Breast epithelium (tissue), 4 donors: ENCODE data around the gene RASGRF2. TPM values are rescaled to one million over a fixed set of nuclear protein-coding genes. Genes with fewer than 3 reads are reported as not detected.
A peak's percentile ranks its signal among the peaks of the same experiment; 100 is the strongest.

Source experiments
- DNase-seq, 2 donors: peaks; one replicate each; pipeline ENCODE4 v3.0.0-alpha.2; 2019; ENCODE audit warnings: low spot score in 2 of 2
- H3K27ac ChIP-seq, 2 donors: fragments of 200-600 bp; sonication (generic) in 1 of 2; one replicate each; pipeline ENCODE4 v1.5.1; 2016 to 2019; ENCODE audit warnings: mild to moderate bottlenecking in 1 of 2
- H3K27me3 ChIP-seq, 2 donors: fragments of 200-600 bp; sonication (generic) in 1 of 2; one replicate each; pipeline versions ENCODE4 v1.5.1 to v1.6.0; 2017 to 2019; ENCODE audit warnings: control low read depth in 1 of 2, mild to moderate bottlenecking in 1 of 2
- H3K36me3 ChIP-seq: fragments of 200-600 bp; one replicate; pipeline ENCODE4 v1.5.1; 2019
- H3K4me1 ChIP-seq, 2 donors: fragments of 200-600 bp; sonication (generic); one replicate each; pipeline ENCODE4 v1.5.1; 2016 to 2019; ENCODE audit warnings: control low read depth in 1 of 2
- H3K4me3 ChIP-seq, 3 donors: fragments of 200-600 bp; sonication (generic); 1 replicate in 2 of 3; 2 replicates in 1 of 3; pipeline ENCODE4 v1.5.1; 2016 to 2019; ENCODE audit warnings: mild to moderate bottlenecking in 3 of 3, moderate library complexity in 2 of 3
- H3K9me3 ChIP-seq, 2 donors: fragments of 200-600 bp; sonication (generic) in 1 of 2; one replicate each; pipeline ENCODE4 v1.5.1; 2016 to 2019; ENCODE audit warnings: control low read depth in 1 of 2
- CTCF ChIP-seq, 3 donors: fragments of 450-650 bp; IDR thresholded peaks; one replicate each; pipeline ENCODE4 v1.5.1; 2016 to 2017; ENCODE audit warnings: antibody characterized with exemption in 3 of 3, mild to moderate bottlenecking in 3 of 3, moderate library complexity in 3 of 3
- POLR2A ChIP-seq: fragments of 450-650 bp; IDR thresholded peaks from one replicate; pipeline ENCODE4 v1.6.1; 2016; ENCODE audit warnings: antibody characterized with exemption, mild to moderate bottlenecking, moderate library complexity
- POLR2AphosphoS5 ChIP-seq, 3 donors: sonication (generic); formaldehyde crosslinking; IDR thresholded peaks; one replicate each; pipeline ENCODE4 v1.6.1; 2017; ENCODE audit warnings: antibody characterized with exemption in 3 of 3
- intact Hi-C: fragments of 100-400 bp; cut with DNase I; formaldehyde crosslinking; loops from one replicate; pipeline ENCODE4 v1.15.1; 2023; ENCODE audit warnings: low total_unique reads
- total RNA-seq, 3 donors: library from RNA; depleted of rRNA; stranded (reverse); fragments of >200 nt; gene quantifications; one replicate each; pipeline ENCODE4 v1.1.0, GENCODE V29; 2016

The RASGRF2 gene
- total RNA-seq, 3 donors from 2014 or later, result 6.1 to 15.7 (median 11.1) TPM

- intact Hi-C loops, result no loop called here
- H3K27me3 ChIP-seq, result no peaks in the 10 kb centered on the region
These were observed 202.3 kb downstream of the RASGRF2 start for GRCh38 chr5:81162501-81162900.

GRCh38 chr5:81163651-81164050 lies 203.5 kb downstream of the RASGRF2 start:
- no peak overlapping the region for H3K27ac ChIP-seq
- no peaks in the 10 kb centered on the region for H3K27me3 ChIP-seq
- DNase-seq, result no peak
- H3K4me1 ChIP-seq, result no peaks in the 10 kb centered on the region
- H3K4me3 ChIP-seq, result no peak overlapping the region
- TF ChIP-seq POLR2AphosphoS5 (IDR thresholded peaks at IDR 0.05) (no peak), POLR2A (no peak), CTCF (IDR thresholded peaks at IDR 0.05) (no peak)
- intact Hi-C loops, result no loop called here
- H3K36me3 ChIP-seq, result no peaks in the 10 kb centered on the region
- no peaks in the 10 kb centered on the region for H3K9me3 ChIP-seq

More at GRCh38 chr5:81162501-81162900, 202.3 kb downstream of the RASGRF2 start:
- H3K4me1 ChIP-seq, result no peaks in the 10 kb centered on the region
- no peak overlapping the region for H3K27ac ChIP-seq
- no peaks in the 10 kb centered on the region for H3K36me3 ChIP-seq
- no peak for TF ChIP-seq POLR2A
- TF ChIP-seq POLR2AphosphoS5 (IDR thresholded peaks at IDR 0.05), result no peak
- no peak for TF ChIP-seq CTCF (IDR thresholded peaks at IDR 0.05)
- H3K4me3 ChIP-seq, result no peak overlapping the region
- H3K9me3 ChIP-seq, result no peaks in the 10 kb centered on the region
- no peak for DNase-seq

- Histone ChIP-seq H3K27ac (no peak overlapping the region), H3K9me3 (no peaks in the 10 kb centered on the region), H3K36me3 (no peaks in the 10 kb centered on the region), H3K27me3 (no peaks in the 10 kb centered on the region), H3K4me1 (no peaks in the 10 kb centered on the region), H3K4me3 (no peak overlapping the region)
- TF ChIP-seq POLR2AphosphoS5 (IDR thresholded peaks at IDR 0.05) (no peak), POLR2A (no peak), CTCF (IDR thresholded peaks at IDR 0.05) (no peak)
- DNase-seq, result no peak
- intact Hi-C loops, result no loop called here
These were observed 204.3 kb downstream of the RASGRF2 start for GRCh38 chr5:81164476-81164875.

- no peak overlapping the region for H3K27ac ChIP-seq
- H3K27me3 ChIP-seq, result no peaks in the 10 kb centered on the region
- TF ChIP-seq POLR2A, result no peak
- TF ChIP-seq POLR2AphosphoS5 (IDR thresholded peaks at IDR 0.05), result no peak
- no peak for TF ChIP-seq CTCF (IDR thresholded peaks at IDR 0.05)
- no peaks in the 10 kb centered on the region for H3K9me3 ChIP-seq
- no peak for DNase-seq
- H3K36me3 ChIP-seq, result no peaks in the 10 kb centered on the region
- H3K4me3 ChIP-seq, result no peak overlapping the region
- H3K4me1 ChIP-seq, result no peaks in the 10 kb centered on the region
- intact Hi-C loops, result no loop called here
These were observed 204.8 kb downstream of the RASGRF2 start for GRCh38 chr5:81164936-81165335.

GRCh38 chr5:81165493-81166119 lies 205.4 kb downstream of the RASGRF2 start:
- Histone ChIP-seq H3K4me3 (no peak overlapping the region), H3K9me3 (no peaks in the 10 kb centered on the region), H3K27ac (no peak overlapping the region), H3K36me3 (no peaks in the 10 kb centered on the region), H3K4me1 (no peaks in the 10 kb centered on the region), H3K27me3 (no peaks in the 10 kb centered on the region)
- peak in 1 of 2 donors; percentile 34 for DNase-seq
- TF ChIP-seq CTCF (IDR thresholded peaks at IDR 0.05) (peak in 2 of 3 donors; percentile 39 to 42), POLR2A (no peak), POLR2AphosphoS5 (IDR thresholded peaks at IDR 0.05) (no peak)
- intact Hi-C loops, result no loop called here
